IMR-90 (cell line): ENCODE data around the gene HLA-DPA1. TPM values are rescaled to one million over a fixed set of nuclear protein-coding genes. Genes with fewer than 3 reads are reported as not detected.

ENCODE experiments used
- ATAC-seq: fragments of 200-7000 bp; cut with Tn5 transposase; 2 replicates; pipeline ENCODE4 v1.9.1; 2020; ENCODE audit warnings: low read depth, mild to moderate bottlenecking, moderate library complexity
- BruUV-seq: library from RNA; stranded (reverse); fragments of 400-500 nt; replicated peaks from 2 replicates; lab custom pipeline; 2021; lab: Mats Ljungman, UMichigan
- CTCF ChIA-PET: fragments of 300-600 bp; formaldehyde crosslinking; extraction: SDS; loops from one replicate; lab custom pipeline; 2021; ENCODE audit warnings: antibody characterized with exemption; lab: Yijun Ruan, JAX
- POLR2A ChIA-PET: fragments of 300-600 bp; sonication (Branson Sonifier 250); formaldehyde crosslinking; loops from one replicate; lab custom pipeline; 2022; ENCODE audit warnings: antibody characterized with exemption; ENCODE audit not compliant: unreplicated experiment; lab: Charles Lee
- DNase-seq: peaks from one replicate; pipeline ENCODE4 v3.0.0; 2013
- H2AFZ ChIP-seq: replicated peaks from 2 replicates; pipeline ENCODE3; 2013; ENCODE audit warnings: low read length, mild to moderate bottlenecking; ENCODE audit not compliant: poor library complexity
- H2AK5ac ChIP-seq: 2 replicates; pipeline ENCODE4 v1.6.1; 2013; ENCODE audit warnings: low read depth, low read length, inconsistent platforms
- H2AK9ac ChIP-seq: replicated peaks from 2 replicates; pipeline ENCODE3; 2013; ENCODE audit warnings: mild to moderate bottlenecking, low read depth, low read length, moderate library complexity; ENCODE audit not compliant: poor library complexity
- H2BK120ac ChIP-seq: 2 replicates; pipeline ENCODE4 v1.6.1; 2013; ENCODE audit warnings: low read depth, low read length, inconsistent platforms
- H2BK15ac ChIP-seq: 3 replicates; pipeline ENCODE4 v1.6.1; 2013; ENCODE audit warnings: low read depth, low read length, inconsistent platforms
- H2BK20ac ChIP-seq: 2 replicates; pipeline ENCODE4 v1.6.1; 2013; ENCODE audit warnings: low read depth, mild to moderate bottlenecking, inconsistent platforms, low read length, moderate library complexity
- H2BK5ac ChIP-seq: 2 replicates; pipeline ENCODE4 v1.6.1; 2013; ENCODE audit warnings: mild to moderate bottlenecking, low read depth, low read length, inconsistent platforms; ENCODE audit not compliant: poor library complexity, severe bottlenecking
- H3K14ac ChIP-seq: replicated peaks from 2 replicates; pipeline ENCODE4 v1.6.1; 2013; ENCODE audit warnings: low read depth, low read length, inconsistent platforms
- H3K18ac ChIP-seq: 2 replicates; pipeline ENCODE4 v1.6.1; 2013; ENCODE audit warnings: low read depth, low read length, control low read depth
- H3K23ac ChIP-seq: 2 replicates; pipeline ENCODE4 v1.6.1; 2013; ENCODE audit warnings: low read depth, low read length, inconsistent platforms
- H3K27ac ChIP-seq: 2 replicates; pipeline ENCODE4 v1.5.1; 2013; ENCODE audit warnings: mild to moderate bottlenecking, control low read depth, low read length; ENCODE audit not compliant: insufficient read depth
- H3K27me3 ChIP-seq: 2 replicates; pipeline ENCODE4 v1.6.1; 2013; ENCODE audit warnings: low read length; ENCODE audit not compliant: control insufficient read depth, insufficient read depth
- H3K36me3 ChIP-seq: 2 replicates; pipeline ENCODE4 v1.6.1; 2013; ENCODE audit warnings: low read length, mixed read lengths; ENCODE audit not compliant: control insufficient read depth, insufficient read depth
- H3K4ac ChIP-seq: 2 replicates; pipeline ENCODE4 v1.6.1; 2013; ENCODE audit warnings: low read depth, low read length, inconsistent platforms
- H3K4me1 ChIP-seq: 2 replicates; pipeline ENCODE4 v1.6.1; 2013; ENCODE audit warnings: low read length, mixed read lengths; ENCODE audit not compliant: control insufficient read depth, insufficient read depth
- H3K4me2 ChIP-seq: 2 replicates; pipeline ENCODE4 v1.6.1; 2013; ENCODE audit warnings: low read depth, mild to moderate bottlenecking, control low read depth, low read length, moderate library complexity
- H3K4me3 ChIP-seq: 2 replicates; pipeline ENCODE4 v1.5.1; 2013; ENCODE audit warnings: low read depth, mild to moderate bottlenecking, control low read depth, low read length, moderate library complexity; ENCODE audit not compliant: insufficient read depth
- H3K56ac ChIP-seq: 2 replicates; pipeline ENCODE4 v1.6.1; 2013; ENCODE audit warnings: low read length, inconsistent platforms; ENCODE audit not compliant: insufficient read depth; ENCODE audit errors: extremely low read depth
- H3K79me1 ChIP-seq, 2 experiments: 2 replicates each; pipeline ENCODE4 v1.6.1; 2013; ENCODE audit warnings: low read length in 2 of 2, inconsistent platforms in 1 of 2, low read depth in 1 of 2
- H3K9ac ChIP-seq: 2 replicates; pipeline ENCODE4 v1.6.1; 2013; ENCODE audit warnings: low read depth, low read length, control low read depth
- H3K9me1 ChIP-seq: 2 replicates; pipeline ENCODE4 v1.6.1; 2013; ENCODE audit warnings: low read length, inconsistent platforms; ENCODE audit not compliant: insufficient read depth
- H3K9me3 ChIP-seq: 2 replicates; pipeline ENCODE4 v1.6.1; 2013; ENCODE audit warnings: low read length; ENCODE audit not compliant: control insufficient read depth, insufficient read depth
- H4K20me1 ChIP-seq: 2 replicates; pipeline ENCODE4 v1.6.1; 2013; ENCODE audit warnings: low read length, inconsistent platforms; ENCODE audit not compliant: insufficient read depth
- H4K5ac ChIP-seq: 2 replicates; pipeline ENCODE4 v1.6.1; 2013; ENCODE audit warnings: mild to moderate bottlenecking, low read depth, low read length, control low read depth
- H4K8ac ChIP-seq, 2 experiments: 2 replicates each; pipeline ENCODE4 v1.6.1; 2013; ENCODE audit warnings: low read depth in 2 of 2, low read length in 2 of 2, control low read depth in 1 of 2, inconsistent platforms in 1 of 2
- H4K91ac ChIP-seq: 2 replicates; pipeline ENCODE4 v1.6.1; 2013; ENCODE audit warnings: low read depth, low read length, inconsistent platforms; ENCODE audit not compliant: insufficient read depth
- BHLHE40 ChIP-seq: fragments of 150-350 bp; IDR thresholded peaks from 2 replicates; pipeline ENCODE4 v1.6.1; 2016; ENCODE audit warnings: mild to moderate bottlenecking, low read depth, low read length
- CEBPB ChIP-seq: IDR thresholded peaks from 2 replicates; pipeline ENCODE4 v1.6.1; 2012; ENCODE audit warnings: low read depth, low read length, improper control_type of control experiment
- CHD1 ChIP-seq: IDR thresholded peaks from 2 replicates; pipeline ENCODE4 v1.6.1; 2012; ENCODE audit warnings: low read depth, low read length, improper control_type of control experiment
- FOS ChIP-seq: fragments of 150-350 bp; IDR thresholded peaks from 2 replicates; pipeline ENCODE4 v1.6.1; 2016; ENCODE audit warnings: low read depth, low read length
- MAFK ChIP-seq: IDR thresholded peaks from 2 replicates; pipeline ENCODE4 v1.6.1; 2012; ENCODE audit warnings: low read depth, low read length, improper control_type of control experiment
- MAZ ChIP-seq: IDR thresholded peaks from 2 replicates; pipeline ENCODE4 v1.6.1; 2012; ENCODE audit warnings: low read depth, mild to moderate bottlenecking, low read length, improper control_type of control experiment, moderate library complexity, borderline replicate concordance
- MXI1 ChIP-seq: IDR thresholded peaks from 2 replicates; pipeline ENCODE4 v1.6.1; 2012; ENCODE audit warnings: low read depth, mild to moderate bottlenecking, low read length, moderate library complexity, borderline replicate concordance
- NFE2L2 ChIP-seq: fragments of 150-350 bp; IDR thresholded peaks from 2 replicates; pipeline ENCODE4 v1.6.1; 2016; ENCODE audit warnings: low read depth, mild to moderate bottlenecking, low read length
- POLR2A ChIP-seq: IDR thresholded peaks from 2 replicates; pipeline ENCODE4 v1.6.1; 2012; ENCODE audit warnings: mild to moderate bottlenecking, low read depth, low read length
- RCOR1 ChIP-seq: IDR thresholded peaks from 2 replicates; pipeline ENCODE4 v1.6.1; 2012; ENCODE audit warnings: mild to moderate bottlenecking, low read length, improper control_type of control experiment; ENCODE audit not compliant: insufficient replicate concordance
- RFX5 ChIP-seq: IDR thresholded peaks from 2 replicates; pipeline ENCODE4 v1.8.0; 2012; ENCODE audit warnings: low read depth, mild to moderate bottlenecking, low read length, moderate library complexity
- SMC3 ChIP-seq: fragments of 150-350 bp; IDR thresholded peaks from 2 replicates; pipeline ENCODE4 v1.6.1; 2016; ENCODE audit warnings: low read depth, mild to moderate bottlenecking, antibody characterized with exemption, low read length, moderate library complexity
- whole genome bisulfite sequencing, 2 experiments: methylation state at CpG; one replicate each; pipeline versions ENCODE4 v1.1.5 to v1.1.7; 2013; ENCODE audit warnings: missing lambda C conversion rate in 2 of 2; ENCODE audit not compliant: insufficient read length in 1 of 2; ENCODE audit errors: extremely low coverage in 2 of 2; 5-methylcytosine and 5-hydroxymethylcytosine counted together
- dilution Hi-C: fragments of 300-500 bp; cut with HindIII; formaldehyde crosslinking; loops from one replicate; pipeline ENCODE4 v1.14.3; 2018; ENCODE audit warnings: low sequenced_read_pairs; ENCODE audit not compliant: unreplicated experiment
- in situ Hi-C: fragments of 300-500 bp; cut with MboI; formaldehyde crosslinking; loops from 3 replicates; pipeline ENCODE4 v1.14.3; 2019; ENCODE audit warnings: low sequenced_read_pairs, inconsistent platforms, mixed read lengths
- intact Hi-C: fragments of 100-400 bp; cut with micrococcal nuclease; formaldehyde crosslinking; loops from 2 replicates; pipeline ENCODE4 v1.10.0; 2022
- polyA plus RNA-seq, 3 experiments: library from polyadenylated mRNA; depleted of rRNA; stranded (reverse); fragments of >200 nt; gene quantifications; 2 replicates each; pipeline ENCODE4 v1.2.3, GENCODE V29; 2012; ENCODE audit warnings: low replicate concordance in 1 of 3
- total RNA-seq: library from RNA; depleted of rRNA; stranded (reverse); fragments of >200 nt; gene quantifications from 2 replicates; pipeline ENCODE4 v1.2.3, GENCODE V29; 2012
- TF ChIP-seq, protein P1 (sequence below): conservative IDR thresholded peaks from 2 replicates; pipeline ENCODE4 v1.5.1; 2012; ENCODE audit warnings: mild to moderate bottlenecking, low read depth, low read length, improper control_type of control experiment
- TF ChIP-seq, protein P2 (sequence below): fragments of 150-350 bp; IDR thresholded peaks from 2 replicates; pipeline ENCODE4 v1.6.1; 2017; ENCODE audit warnings: mild to moderate bottlenecking, antibody characterized with exemption, low read length, low read depth
- TF ChIP-seq, protein P3 (sequence below): fragments of 150-350 bp; IDR thresholded peaks from 2 replicates; pipeline ENCODE4 v1.6.1; 2016; ENCODE audit warnings: low read depth, mild to moderate bottlenecking, low read length, moderate library complexity, borderline replicate concordance

The HLA-DPA1 gene
- total and polyA plus RNA-seq, 2 of the 4 experiments (the other 2 are of a cell fraction), result not detected

DNA sequence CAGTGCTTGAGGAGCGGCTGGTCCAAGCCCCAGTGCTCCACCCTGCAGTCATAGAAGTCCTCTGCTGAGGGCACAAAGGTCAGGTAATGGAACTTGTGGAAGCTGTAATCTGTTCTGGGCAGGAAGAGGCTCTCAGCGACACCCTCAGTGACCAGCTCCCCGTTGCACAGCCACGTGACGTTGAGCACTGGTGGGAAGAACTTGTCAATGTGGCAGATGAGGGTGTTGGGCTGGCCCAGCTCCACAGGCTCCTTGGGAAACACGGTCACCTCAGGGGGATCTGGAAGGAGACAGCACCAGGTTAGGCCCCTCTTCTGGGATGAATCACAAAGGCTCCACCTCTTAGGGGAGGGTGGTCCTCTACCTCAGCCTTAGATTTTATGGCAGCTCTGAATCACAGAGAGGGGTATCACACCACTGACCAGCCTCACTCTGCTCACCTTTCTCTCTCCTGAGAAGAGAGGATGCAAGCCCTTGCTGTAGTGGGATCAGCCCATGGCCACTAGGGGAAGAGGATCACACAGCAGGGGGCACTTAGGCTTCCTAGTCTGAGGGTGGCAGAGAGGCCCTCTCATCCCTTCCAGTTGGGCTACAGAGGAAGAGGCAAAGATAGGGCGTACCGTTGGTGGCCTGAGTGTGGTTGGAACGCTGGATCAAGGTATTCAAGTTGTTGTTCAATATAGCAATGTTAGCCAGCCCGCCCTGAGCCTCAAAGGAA lies 4.3 kb downstream of the HLA-DPA1 start:
- H4K5ac ChIP-seq, result no peak overlapping the region
- no peak overlapping the region for H3K4me2 ChIP-seq
- H2BK20ac ChIP-seq, result no peak overlapping the region
- no peak overlapping the region for H3K14ac ChIP-seq
- WGBS, 2 experiments, result 76% methylated on average over 2 of the region's 10 CpGs; no CpG with 5 or more reads in 1 of the 2 experiments
- H2BK5ac ChIP-seq, result no peak overlapping the region
- no peak overlapping the region for H3K56ac ChIP-seq
- H3K79me1 ChIP-seq, result no peaks in the 10 kb centered on the region
- H2AK5ac ChIP-seq, result no peak overlapping the region
- no peak overlapping the region for H3K4ac ChIP-seq
- H2BK120ac ChIP-seq, result no peak overlapping the region
- no peak overlapping the region for H3K27ac ChIP-seq
- in situ Hi-C loops (no loop called here), dilution Hi-C loops (no loop called here), intact Hi-C loops (loop anchor here (1.0 kb wide), 1 partner anchor 26 kb away; no protein-coding TSS in a partner anchor)
- H2BK15ac ChIP-seq, result no peak overlapping the region
- no peaks in the 10 kb centered on the region for H3K9me1 ChIP-seq
- no peaks in the 10 kb centered on the region for H3K36me3 ChIP-seq
- H2AFZ ChIP-seq, result no peak overlapping the region
- no peaks in the 10 kb centered on the region for H3K4me1 ChIP-seq
- H3K9ac ChIP-seq, result no peak overlapping the region
- H3K9me3 ChIP-seq, result no peaks in the 10 kb centered on the region
- TF ChIP-seq SMC3 (no peak), MXI1 (no peak), POLR2A (no peak), MAFK (no peak), NFE2L2 (no peak), RCOR1 (no peak), MAZ (no peak), BHLHE40 (no peak), FOS (no peak), RFX5 (no peak), CHD1 (no peak), CEBPB (no peak)
- TF ChIP-seq, protein P1, sequence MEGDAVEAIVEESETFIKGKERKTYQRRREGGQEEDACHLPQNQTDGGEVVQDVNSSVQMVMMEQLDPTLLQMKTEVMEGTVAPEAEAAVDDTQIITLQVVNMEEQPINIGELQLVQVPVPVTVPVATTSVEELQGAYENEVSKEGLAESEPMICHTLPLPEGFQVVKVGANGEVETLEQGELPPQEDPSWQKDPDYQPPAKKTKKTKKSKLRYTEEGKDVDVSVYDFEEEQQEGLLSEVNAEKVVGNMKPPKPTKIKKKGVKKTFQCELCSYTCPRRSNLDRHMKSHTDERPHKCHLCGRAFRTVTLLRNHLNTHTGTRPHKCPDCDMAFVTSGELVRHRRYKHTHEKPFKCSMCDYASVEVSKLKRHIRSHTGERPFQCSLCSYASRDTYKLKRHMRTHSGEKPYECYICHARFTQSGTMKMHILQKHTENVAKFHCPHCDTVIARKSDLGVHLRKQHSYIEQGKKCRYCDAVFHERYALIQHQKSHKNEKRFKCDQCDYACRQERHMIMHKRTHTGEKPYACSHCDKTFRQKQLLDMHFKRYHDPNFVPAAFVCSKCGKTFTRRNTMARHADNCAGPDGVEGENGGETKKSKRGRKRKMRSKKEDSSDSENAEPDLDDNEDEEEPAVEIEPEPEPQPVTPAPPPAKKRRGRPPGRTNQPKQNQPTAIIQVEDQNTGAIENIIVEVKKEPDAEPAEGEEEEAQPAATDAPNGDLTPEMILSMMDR, result no peak
- TF ChIP-seq, protein P2, sequence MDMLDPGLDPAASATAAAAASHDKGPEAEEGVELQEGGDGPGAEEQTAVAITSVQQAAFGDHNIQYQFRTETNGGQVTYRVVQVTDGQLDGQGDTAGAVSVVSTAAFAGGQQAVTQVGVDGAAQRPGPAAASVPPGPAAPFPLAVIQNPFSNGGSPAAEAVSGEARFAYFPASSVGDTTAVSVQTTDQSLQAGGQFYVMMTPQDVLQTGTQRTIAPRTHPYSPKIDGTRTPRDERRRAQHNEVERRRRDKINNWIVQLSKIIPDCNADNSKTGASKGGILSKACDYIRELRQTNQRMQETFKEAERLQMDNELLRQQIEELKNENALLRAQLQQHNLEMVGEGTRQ, result no peak
- TF ChIP-seq, protein P3, sequence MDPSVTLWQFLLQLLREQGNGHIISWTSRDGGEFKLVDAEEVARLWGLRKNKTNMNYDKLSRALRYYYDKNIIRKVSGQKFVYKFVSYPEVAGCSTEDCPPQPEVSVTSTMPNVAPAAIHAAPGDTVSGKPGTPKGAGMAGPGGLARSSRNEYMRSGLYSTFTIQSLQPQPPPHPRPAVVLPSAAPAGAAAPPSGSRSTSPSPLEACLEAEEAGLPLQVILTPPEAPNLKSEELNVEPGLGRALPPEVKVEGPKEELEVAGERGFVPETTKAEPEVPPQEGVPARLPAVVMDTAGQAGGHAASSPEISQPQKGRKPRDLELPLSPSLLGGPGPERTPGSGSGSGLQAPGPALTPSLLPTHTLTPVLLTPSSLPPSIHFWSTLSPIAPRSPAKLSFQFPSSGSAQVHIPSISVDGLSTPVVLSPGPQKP, result no peak
- CTCF ChIA-PET, result interaction anchor here (0.6 kb wide), 1 partner anchor 256 kb away, joined by 5 read pairs; no protein-coding TSS in a partner anchor
- no peak overlapping the region for H3K18ac ChIP-seq
- no peak overlapping the region for H3K4me3 ChIP-seq
- H3K27me3 ChIP-seq, result peaks cover 17% of the 10 kb centered on the region
- ATAC-seq, result no peak
- no peaks in the 10 kb centered on the region for H4K20me1 ChIP-seq
- no TSS peak for BruUV-seq
- DNase-seq, result no peak
- H3K23ac ChIP-seq, result no peak overlapping the region
- POLR2A ChIA-PET, result no interaction called here
- H4K8ac ChIP-seq, result no peak overlapping the region
- no peak overlapping the region for H2AK9ac ChIP-seq
- no peak overlapping the region for H4K91ac ChIP-seq
